Measurements from ENCODE around the gene CHRND. TPM values are rescaled to one million over a fixed set of nuclear protein-coding genes. Genes with fewer than 3 reads are reported as not detected.

The CHRND gene
- total and polyA plus RNA-seq, 2 of the 8 experiments (the other 6 are each of a cell fraction or from before 2014, with no cell fraction given): 0.24 TPM; not detected in 1

GRCh38 chr2:232530626-232531260 is 4.8 kb downstream of the CHRND start:
- H3K4me1 ChIP-seq (replicated peaks in 1 of 4; ENCODE audit: control insufficient read depth in 3 of 4, insufficient read depth in 4 of 4, low read length in 3 of 4): peaks cover 0 to 11% (median 2%) of the 10 kb centered on the region in 4 experiments; a peak in 5 of 7 replicates
- no peak overlapping the region for H2BK120ac ChIP-seq (replicated peaks; ENCODE audit: low read depth, low read length)
- H2BK15ac ChIP-seq (ENCODE audit: low read length): no peak overlapping the region
- no peaks in the 10 kb centered on the region for H3K79me2 ChIP-seq (ENCODE audit: control insufficient read depth in 1 of 2, insufficient read depth in 2 of 2, low read length in 2 of 2)
- no peak overlapping the region for H2AFZ ChIP-seq (ENCODE audit: low read length)
- no peaks in the 10 kb centered on the region for H3K23me2 ChIP-seq (ENCODE audit: low read depth, low read length)
- no peaks in the 10 kb centered on the region for H3K79me1 ChIP-seq (ENCODE audit: low read depth, low read length)
- peaks cover 0 to 5% (median 0%) of the 10 kb centered on the region in 4 experiments; a peak in 2 of 7 replicates for H3K27me3 ChIP-seq (replicated peaks in 1 of 4; ENCODE audit: control insufficient read depth in 3 of 4, extremely low read depth in 1 of 4, insufficient read depth in 3 of 4, low read length in 3 of 4)
- no peak overlapping the region for H4K5ac ChIP-seq (ENCODE audit: insufficient read length, low read depth, low read length)
- FAIRE-seq (no peak), DNase-seq (ENCODE audit: low read depth in 1 of 2, low spot score in 2 of 2) (no peak)
- 87% methylated on average over 9 of the region's 9 CpGs; no CpG with 5 or more reads in 1 of the 2 experiments for whole genome bisulfite sequencing, 2 experiments (ENCODE audit: extremely low coverage in 1 of 2, insufficient coverage in 1 of 2, insufficient read length in 1 of 2, insufficient replicate concordance in 2 of 2, low coverage in 1 of 2, low lambda C conversion rate in 2 of 2, missing lambda C conversion rate in 1 of 2)
- H3K4ac ChIP-seq (replicated peaks; ENCODE audit: insufficient read length, low read depth, low read length): no peak overlapping the region
- H3K9ac ChIP-seq (replicated peaks in 1 of 4; ENCODE audit: extremely low read depth in 1 of 4, low read depth in 3 of 4, low read length in 3 of 4): no peak overlapping the region
- ChIA-PET POLR2A (ENCODE audit: partially characterized antibody) (interaction anchor here (0.6 to 1.7 kb wide), 4 partner anchors 14 to 37 kb away, joined by 3 to 5 read pairs (median 4); no protein-coding TSS in a partner anchor), CTCF (ENCODE audit: partially characterized antibody) (interaction anchor here (0.8 to 1.6 kb wide), 6 partner anchors 10 to 167 kb away, joined by 3 to 4 read pairs (median 3); partner anchors contain the start of gene PRSS56)
- H3K56ac ChIP-seq (replicated peaks; ENCODE audit: insufficient read length, low read depth, low read length): no peak overlapping the region
- H3K14ac ChIP-seq (ENCODE audit: insufficient read length): no peak overlapping the region
- H3K18ac ChIP-seq (ENCODE audit: extremely low read depth, low read length): no peak overlapping the region
- no peak overlapping the region for H3K4me3 ChIP-seq (ENCODE audit: extremely low read depth in 1 of 4, insufficient read depth in 2 of 4, low read depth in 3 of 4, low read length in 4 of 4)
- no peaks in the 10 kb centered on the region for H4K20me1 ChIP-seq (replicated peaks in 1 of 2; ENCODE audit: control insufficient read depth in 1 of 2, insufficient read depth in 2 of 2, low read length in 2 of 2)
- no peaks in the 10 kb centered on the region for H3K9me3 ChIP-seq (ENCODE audit: insufficient read depth in 2 of 2, low read depth in 1 of 2, low read length in 1 of 2)
- no peak overlapping the region for H2BK12ac ChIP-seq (ENCODE audit: low read depth, low read length)
- no peak overlapping the region for H3K23ac ChIP-seq (ENCODE audit: insufficient read length)
- H2BK5ac ChIP-seq (ENCODE audit: low read depth, low read length): no peak overlapping the region
- no peak overlapping the region for H4K91ac ChIP-seq (replicated peaks; ENCODE audit: insufficient read length, low read length)
- H2BK20ac ChIP-seq (ENCODE audit: low read length): no peak overlapping the region
- H2AK5ac ChIP-seq (ENCODE audit: low read depth, low read length): no peak overlapping the region
- no peak overlapping the region for H3K27ac ChIP-seq (ENCODE audit: low read depth, low read length)
- H4K8ac ChIP-seq (ENCODE audit: extremely low read depth, insufficient read depth, low read length): no peak overlapping the region
- TF ChIP-seq E2F6 (IDR thresholded peaks at IDR 0.05) (peak; percentile 82), SUZ12 (IDR thresholded peaks at IDR 0.05; ENCODE audit: low read length) (no peak), SIN3A (conservative IDR thresholded peaks at IDR 0.05 in 1 of 2, IDR thresholded peaks at IDR 0.05 in 1 of 2; ENCODE audit: low read depth in 1 of 2, low read length in 2 of 2) (no peak), EGR1 (IDR thresholded peaks at IDR 0.05; ENCODE audit: borderline replicate concordance, low read depth, low read length) (no peak), POLR2AphosphoS5 (IDR thresholded peaks at IDR 0.05; ENCODE audit: low read depth, low read length) (no peak), KDM1A (IDR thresholded peaks at IDR 0.05; ENCODE audit: borderline replicate concordance, low read length) (peak; percentile 49; the same call in 1 of the 2 replicates), HDAC6 (IDR thresholded peaks at IDR 0.05; ENCODE audit: low read depth, low read length) (no peak)
- no peak overlapping the region for H3K4me2 ChIP-seq (ENCODE audit: insufficient read depth in 1 of 2, low read depth in 2 of 2, low read length in 2 of 2)
- H3K36me3 ChIP-seq (ENCODE audit: control insufficient read depth in 2 of 4, insufficient read depth in 4 of 4, low read length in 3 of 4): no peaks in the 10 kb centered on the region
